ENCODE measurements around the gene DNAJC5.
"Not testable (repeated sequence)": the region's sequence is repeated elsewhere in the genome, so short reads cannot be mapped to it uniquely, and the experiment has no call there.

The DNAJC5 gene

GRCh38 chr20:63863798-63864544, 31.0 kb upstream of the DNAJC5 start:
- Histone ChIP-seq H3K4me3 (ENCODE audit: low read depth, low read length, poor library complexity, severe bottlenecking) (peak overlapping the region; percentile 99), H3K9ac (ENCODE audit: low read length) (peak overlapping the region; percentile 98), H3K79me2 (ENCODE audit: insufficient read depth, low read length) (peaks cover 10% of the 10 kb centered on the region)

GRCh38 chr20:63864545-63864977, 30.4 kb upstream of the DNAJC5 start:
- no peaks in the 10 kb centered on the region for H4K20me1 ChIP-seq (ENCODE audit: insufficient read depth, low read length)

More at GRCh38 chr20:63863798-63864544, 31.0 kb upstream of the DNAJC5 start:
- Histone ChIP-seq H3K4me1 (ENCODE audit: insufficient read depth, low read length, severe bottlenecking) (peaks cover 22% of the 10 kb centered on the region), H3K27me3 (ENCODE audit: insufficient read depth, low read length) (no peaks in the 10 kb centered on the region), H3K27ac (ENCODE audit: low read depth, low read length, poor library complexity, severe bottlenecking) (peak overlapping the region; percentile 86), H3K9me2 (ENCODE audit: low read depth, low read length) (no peaks in the 10 kb centered on the region), H3F3A (ENCODE audit: insufficient read depth, low read length) (no peaks in the 10 kb centered on the region), H4K20me1 (ENCODE audit: insufficient read depth, low read length) (no peaks in the 10 kb centered on the region), H3K36me3 (ENCODE audit: insufficient read depth, low read length) (peaks cover 20% of the 10 kb centered on the region), H2AFZ (ENCODE audit: low read length) (peak overlapping the region; percentile 86; the same call in 1 of the 2 replicates), H3K4me2 (ENCODE audit: low read length) (peak overlapping the region; percentile 97), H3K9me3 (ENCODE audit: low read length) (no peaks in the 10 kb centered on the region)
- TF ChIP-seq, protein P1, sequence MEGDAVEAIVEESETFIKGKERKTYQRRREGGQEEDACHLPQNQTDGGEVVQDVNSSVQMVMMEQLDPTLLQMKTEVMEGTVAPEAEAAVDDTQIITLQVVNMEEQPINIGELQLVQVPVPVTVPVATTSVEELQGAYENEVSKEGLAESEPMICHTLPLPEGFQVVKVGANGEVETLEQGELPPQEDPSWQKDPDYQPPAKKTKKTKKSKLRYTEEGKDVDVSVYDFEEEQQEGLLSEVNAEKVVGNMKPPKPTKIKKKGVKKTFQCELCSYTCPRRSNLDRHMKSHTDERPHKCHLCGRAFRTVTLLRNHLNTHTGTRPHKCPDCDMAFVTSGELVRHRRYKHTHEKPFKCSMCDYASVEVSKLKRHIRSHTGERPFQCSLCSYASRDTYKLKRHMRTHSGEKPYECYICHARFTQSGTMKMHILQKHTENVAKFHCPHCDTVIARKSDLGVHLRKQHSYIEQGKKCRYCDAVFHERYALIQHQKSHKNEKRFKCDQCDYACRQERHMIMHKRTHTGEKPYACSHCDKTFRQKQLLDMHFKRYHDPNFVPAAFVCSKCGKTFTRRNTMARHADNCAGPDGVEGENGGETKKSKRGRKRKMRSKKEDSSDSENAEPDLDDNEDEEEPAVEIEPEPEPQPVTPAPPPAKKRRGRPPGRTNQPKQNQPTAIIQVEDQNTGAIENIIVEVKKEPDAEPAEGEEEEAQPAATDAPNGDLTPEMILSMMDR (IDR thresholded peaks at IDR 0.05; ENCODE audit: low read length), result peak; percentile 73
- TF ChIP-seq EZH2 (IDR thresholded peaks at IDR 0.05; ENCODE audit: borderline replicate concordance, low read length), result no peak

DNA sequence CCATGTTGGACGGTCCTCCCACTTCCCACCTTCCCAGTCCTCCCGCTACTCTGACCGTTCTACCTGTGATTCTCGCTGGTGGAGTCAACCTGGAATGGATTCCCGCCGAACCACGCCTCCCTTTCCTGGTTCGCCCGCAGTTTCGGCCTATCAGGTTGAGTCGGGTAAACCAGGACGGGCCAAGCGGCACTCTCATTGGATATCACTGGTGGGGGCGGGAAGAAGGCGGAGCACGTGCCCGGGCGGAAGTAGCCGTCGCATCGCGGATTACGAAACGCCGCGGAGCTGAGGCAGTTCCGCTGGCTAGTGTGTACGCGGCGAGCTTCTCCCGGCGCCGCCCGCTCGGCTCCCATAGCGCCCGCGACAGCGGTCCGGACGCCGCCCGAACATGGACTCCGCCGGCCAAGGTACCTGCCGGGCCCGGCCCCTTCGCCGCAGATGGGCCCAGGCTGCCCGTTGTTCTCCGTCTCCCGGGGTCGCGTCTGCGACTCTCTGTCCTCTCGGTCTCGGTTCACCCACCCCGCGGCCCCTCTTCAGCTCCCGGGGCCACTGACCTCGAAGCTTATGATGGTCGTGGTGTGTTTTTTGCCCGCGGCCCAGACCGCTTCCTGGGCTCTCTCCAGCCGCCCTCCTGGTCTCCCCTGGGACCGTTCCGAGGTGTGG, 29.8 kb upstream of the DNAJC5 start, which contains the start of gene TPD52L2:
Gene TPD52L2, plus strand, starts transcription at position 293 of the 663 bp plus-strand sequence. Its CDS starts 96 bp downstream, at position 389.
- Histone ChIP-seq H3K27ac (ENCODE audit: low read depth, low read length, poor library complexity, severe bottlenecking) (peak within 1 kb of the TSS; percentile 86), H3F3A (ENCODE audit: insufficient read depth, low read length) (no peaks in the 10 kb centered on the region), H3K36me3 (ENCODE audit: insufficient read depth, low read length) (peaks cover 32% of the 10 kb centered on the region), H3K9me3 (ENCODE audit: low read length) (no peaks in the 10 kb centered on the region), H2AFZ (ENCODE audit: low read length) (0 out of 2 replicates have a peak within 1 kb of the TSS, but pooled peaks have one; percentile 86), H3K27me3 (ENCODE audit: insufficient read depth, low read length) (no peaks in the 10 kb centered on the region), H4K20me1 (ENCODE audit: insufficient read depth, low read length) (no peaks in the 10 kb centered on the region), H3K4me3 (ENCODE audit: low read depth, low read length, poor library complexity, severe bottlenecking) (peak within 1 kb of the TSS; percentile 99), H3K4me2 (ENCODE audit: low read length) (peak within 1 kb of the TSS; percentile 97), H3K9me2 (ENCODE audit: low read depth, low read length) (no peaks in the 10 kb centered on the region), H3K9ac (ENCODE audit: low read length) (peak within 1 kb of the TSS; percentile 98), H3K4me1 (ENCODE audit: insufficient read depth, low read length, severe bottlenecking) (peaks cover 22% of the 10 kb centered on the region), H3K79me2 (ENCODE audit: insufficient read depth, low read length) (peaks cover 10% of the 10 kb centered on the region)
- TF ChIP-seq EZH2 (IDR thresholded peaks at IDR 0.05; ENCODE audit: borderline replicate concordance, low read length), result no peak
- TF ChIP-seq, protein P1 (IDR thresholded peaks at IDR 0.05; ENCODE audit: low read length), result no peak

More at GRCh38 chr20:63864545-63864977, 30.4 kb upstream of the DNAJC5 start:
- peak overlapping the region; percentile 99 for H3K4me3 ChIP-seq (ENCODE audit: low read depth, low read length, poor library complexity, severe bottlenecking)
- peak overlapping the region; percentile 98 for H3K9ac ChIP-seq (ENCODE audit: low read length)
- H2AFZ ChIP-seq (ENCODE audit: low read length), result no peak overlapping the region
- H3F3A ChIP-seq (ENCODE audit: insufficient read depth, low read length), result no peaks in the 10 kb centered on the region
- no peak for TF ChIP-seq EZH2 (IDR thresholded peaks at IDR 0.05; ENCODE audit: borderline replicate concordance, low read length)
- TF ChIP-seq, protein P1 (IDR thresholded peaks at IDR 0.05; ENCODE audit: low read length), result no peak
- H3K4me2 ChIP-seq (ENCODE audit: low read length), result peak overlapping the region; percentile 97
- H3K27me3 ChIP-seq (ENCODE audit: insufficient read depth, low read length), result no peaks in the 10 kb centered on the region
- peaks cover 26% of the 10 kb centered on the region for H3K36me3 ChIP-seq (ENCODE audit: insufficient read depth, low read length)
- H3K4me1 ChIP-seq (ENCODE audit: insufficient read depth, low read length, severe bottlenecking), result peaks cover 22% of the 10 kb centered on the region
- peaks cover 10% of the 10 kb centered on the region for H3K79me2 ChIP-seq (ENCODE audit: insufficient read depth, low read length)
- peak overlapping the region; percentile 86 for H3K27ac ChIP-seq (ENCODE audit: low read depth, low read length, poor library complexity, severe bottlenecking)
- H3K9me2 ChIP-seq (ENCODE audit: low read depth, low read length), result no peaks in the 10 kb centered on the region
- H3K9me3 ChIP-seq (ENCODE audit: low read length), result no peaks in the 10 kb centered on the region

GRCh38 chr20:63867042-63867441, 27.9 kb upstream of the DNAJC5 start:
- H3K27ac ChIP-seq (ENCODE audit: low read depth, low read length, poor library complexity, severe bottlenecking); H3K9me2 ChIP-seq (ENCODE audit: low read depth, low read length); H3K27me3 ChIP-seq (ENCODE audit: insufficient read depth, low read length); H3K9ac ChIP-seq (ENCODE audit: low read length); H4K20me1 ChIP-seq (ENCODE audit: insufficient read depth, low read length); H3K4me2 ChIP-seq (ENCODE audit: low read length); H3F3A ChIP-seq (ENCODE audit: insufficient read depth, low read length); H3K79me2 ChIP-seq (ENCODE audit: insufficient read depth, low read length); H3K4me3 ChIP-seq (ENCODE audit: low read depth, low read length, poor library complexity, severe bottlenecking); H2AFZ ChIP-seq (ENCODE audit: low read length); H3K9me3 ChIP-seq (ENCODE audit: low read length): not testable (repeated sequence)
- Histone ChIP-seq H3K36me3 (ENCODE audit: insufficient read depth, low read length) (peaks cover 40% of the 10 kb centered on the region), H3K4me1 (ENCODE audit: insufficient read depth, low read length, severe bottlenecking) (peaks cover 22% of the 10 kb centered on the region)
